Lower leg skin (tissue), 3 donors: ENCODE data around the gene SMIM20.

Experiments used
- CTCF ChIP-seq, 3 donors: fragments of 450-650 bp; IDR thresholded peaks; one replicate each; pipeline ENCODE4 v1.5.1; 2016; ENCODE audit warnings: antibody characterized with exemption in 3 of 3, mild to moderate bottlenecking in 3 of 3, moderate library complexity in 2 of 3
- POLR2A ChIP-seq, 2 donors: fragments of 450-650 bp; IDR thresholded peaks; one replicate each; pipeline ENCODE4 v1.6.1; 2016 to 2017; ENCODE audit warnings: antibody characterized with exemption in 2 of 2, mild to moderate bottlenecking in 1 of 2, moderate library complexity in 1 of 2

- TF ChIP-seq CTCF (IDR thresholded peaks at IDR 0.05) (no peak), POLR2A (IDR thresholded peaks at IDR 0.05) (no peak)
Measured at GRCh38 chr4:25929298-25929686, 15.3 kb downstream of the SMIM20 start.
